HG03558 (cell line): ENCODE measurements around the gene ANGEL1.

Source experiments
- ATAC-seq: cut with Tn5 transposase; IDR thresholded peaks from one replicate; pipeline ENCODE4 v1.9.1; 2021; ENCODE audit warnings: moderate number of reproducible peaks; ENCODE audit not compliant: unreplicated experiment; ENCODE audit errors: extremely low read depth

The ANGEL1 gene

GRCh38 chr14:76767681-76768656 lies 44.7 kb downstream of the ANGEL1 start:
- ATAC-seq = peak; percentile 66

- no peak for ATAC-seq
Measured at GRCh38 chr14:76765461-76765931, 47.2 kb downstream of the ANGEL1 start.

GRCh38 chr14:76763096-76764041 lies 49.3 kb downstream of the ANGEL1 start:
- ATAC-seq = no peak

- ATAC-seq = no peak
Measured at GRCh38 chr14:76762411-76763095, 50.1 kb downstream of the ANGEL1 start.

- no peak for ATAC-seq
Measured at GRCh38 chr14:76761960-76762410, 50.7 kb downstream of the ANGEL1 start.

GRCh38 chr14:76761136-76761959 lies 51.3 kb downstream of the ANGEL1 start, which contains the start of gene VASH1:
VASH1 (plus strand) TSS chr14:76761468; CDS start chr14:76762822, 1,354 bp downstream.
- no peak for ATAC-seq

- ATAC-seq = no peak
Measured at GRCh38 chr14:76760331-76761135, 52.1 kb downstream of the ANGEL1 start.

GRCh38 chr14:76759589-76759988 lies 53.1 kb downstream of the ANGEL1 start:
- no peak for ATAC-seq

GRCh38 chr14:76756371-76756750 lies 56.3 kb downstream of the ANGEL1 start:
- no peak for ATAC-seq

GRCh38 chr14:76755610-76756370 lies 56.9 kb downstream of the ANGEL1 start:
- ATAC-seq = no peak

GRCh38 chr14:76754586-76754985 lies 58.1 kb downstream of the ANGEL1 start:
- ATAC-seq = no peak

GRCh38 chr14:76753541-76754198 lies 59.0 kb downstream of the ANGEL1 start:
- ATAC-seq = no peak

GRCh38 chr14:76752744-76753143 lies 59.9 kb downstream of the ANGEL1 start:
- ATAC-seq = no peak

- no peak for ATAC-seq
Measured at GRCh38 chr14:76742966-76743365, 69.7 kb downstream of the ANGEL1 start.

- ATAC-seq = no peak
Measured at GRCh38 chr14:76742185-76742584, 70.5 kb downstream of the ANGEL1 start.

- ATAC-seq = no peak
Measured at GRCh38 chr14:76741074-76741473, 71.6 kb downstream of the ANGEL1 start.
